ENCODE results near the gene FAM114A2.

DNA sequence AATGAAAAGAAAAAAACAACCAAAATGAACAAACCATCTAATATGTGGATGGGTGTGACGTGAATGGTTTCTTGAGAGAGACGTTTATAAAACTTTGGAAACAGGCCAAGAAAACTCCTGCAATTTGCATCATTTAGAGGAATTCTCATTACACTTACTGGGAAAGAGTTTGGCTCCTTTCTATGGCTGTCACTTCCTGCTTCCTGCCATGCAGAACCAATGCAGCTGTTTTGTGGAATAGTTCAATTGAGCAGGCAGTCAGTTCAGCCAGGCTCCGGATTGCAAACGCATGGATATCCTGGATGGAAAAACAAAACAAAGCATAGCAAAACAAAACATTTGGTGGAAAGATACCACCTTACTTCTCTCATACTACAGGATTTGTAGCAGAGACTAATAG is 36.6 kb downstream of the FAM114A2 start:
- TF ChIP-seq POLR2A (IDR thresholded peaks at IDR 0.05; ENCODE audit: borderline replicate concordance, extremely low read depth, insufficient read depth, insufficient read length) (no peak), RAD21 (IDR thresholded peaks at IDR 0.05; ENCODE audit: low read depth) (no peak), POLR2AphosphoS5 (IDR thresholded peaks at IDR 0.05; ENCODE audit: low read depth, low read length) (no peak), EGR1 (IDR thresholded peaks at IDR 0.05; ENCODE audit: low read depth) (no peak), EZH2 (IDR thresholded peaks at IDR 0.05) (no peak), ZNF274 (IDR thresholded peaks at IDR 0.05; ENCODE audit: low read depth, low read length) (no peak), CEBPB (IDR thresholded peaks at IDR 0.05; ENCODE audit: low read depth) (no peak), JUND (IDR thresholded peaks at IDR 0.05) (no peak), YY1 (IDR thresholded peaks at IDR 0.05; ENCODE audit: extremely low read depth, insufficient replicate concordance, low read depth, low read length) (no peak), SRF (IDR thresholded peaks at IDR 0.05; ENCODE audit: low read depth) (no peak)
- TF ChIP-seq, protein P1, sequence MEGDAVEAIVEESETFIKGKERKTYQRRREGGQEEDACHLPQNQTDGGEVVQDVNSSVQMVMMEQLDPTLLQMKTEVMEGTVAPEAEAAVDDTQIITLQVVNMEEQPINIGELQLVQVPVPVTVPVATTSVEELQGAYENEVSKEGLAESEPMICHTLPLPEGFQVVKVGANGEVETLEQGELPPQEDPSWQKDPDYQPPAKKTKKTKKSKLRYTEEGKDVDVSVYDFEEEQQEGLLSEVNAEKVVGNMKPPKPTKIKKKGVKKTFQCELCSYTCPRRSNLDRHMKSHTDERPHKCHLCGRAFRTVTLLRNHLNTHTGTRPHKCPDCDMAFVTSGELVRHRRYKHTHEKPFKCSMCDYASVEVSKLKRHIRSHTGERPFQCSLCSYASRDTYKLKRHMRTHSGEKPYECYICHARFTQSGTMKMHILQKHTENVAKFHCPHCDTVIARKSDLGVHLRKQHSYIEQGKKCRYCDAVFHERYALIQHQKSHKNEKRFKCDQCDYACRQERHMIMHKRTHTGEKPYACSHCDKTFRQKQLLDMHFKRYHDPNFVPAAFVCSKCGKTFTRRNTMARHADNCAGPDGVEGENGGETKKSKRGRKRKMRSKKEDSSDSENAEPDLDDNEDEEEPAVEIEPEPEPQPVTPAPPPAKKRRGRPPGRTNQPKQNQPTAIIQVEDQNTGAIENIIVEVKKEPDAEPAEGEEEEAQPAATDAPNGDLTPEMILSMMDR (IDR thresholded peaks at IDR 0.05 in 2 of 3, conservative IDR thresholded peaks at IDR 0.05 in 1 of 3; ENCODE audit: borderline replicate concordance in 1 of 3, insufficient read depth in 1 of 3, low read depth in 2 of 3, low read length in 2 of 3): no peak
- TF ChIP-seq, protein P2, sequence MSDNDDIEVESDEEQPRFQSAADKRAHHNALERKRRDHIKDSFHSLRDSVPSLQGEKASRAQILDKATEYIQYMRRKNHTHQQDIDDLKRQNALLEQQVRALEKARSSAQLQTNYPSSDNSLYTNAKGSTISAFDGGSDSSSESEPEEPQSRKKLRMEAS (IDR thresholded peaks at IDR 0.05): no peak
- TF ChIP-seq, protein P3, sequence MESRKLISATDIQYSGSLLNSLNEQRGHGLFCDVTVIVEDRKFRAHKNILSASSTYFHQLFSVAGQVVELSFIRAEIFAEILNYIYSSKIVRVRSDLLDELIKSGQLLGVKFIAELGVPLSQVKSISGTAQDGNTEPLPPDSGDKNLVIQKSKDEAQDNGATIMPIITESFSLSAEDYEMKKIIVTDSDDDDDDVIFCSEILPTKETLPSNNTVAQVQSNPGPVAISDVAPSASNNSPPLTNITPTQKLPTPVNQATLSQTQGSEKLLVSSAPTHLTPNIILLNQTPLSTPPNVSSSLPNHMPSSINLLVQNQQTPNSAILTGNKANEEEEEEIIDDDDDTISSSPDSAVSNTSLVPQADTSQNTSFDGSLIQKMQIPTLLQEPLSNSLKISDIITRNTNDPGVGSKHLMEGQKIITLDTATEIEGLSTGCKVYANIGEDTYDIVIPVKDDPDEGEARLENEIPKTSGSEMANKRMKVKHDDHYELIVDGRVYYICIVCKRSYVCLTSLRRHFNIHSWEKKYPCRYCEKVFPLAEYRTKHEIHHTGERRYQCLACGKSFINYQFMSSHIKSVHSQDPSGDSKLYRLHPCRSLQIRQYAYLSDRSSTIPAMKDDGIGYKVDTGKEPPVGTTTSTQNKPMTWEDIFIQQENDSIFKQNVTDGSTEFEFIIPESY (IDR thresholded peaks at IDR 0.05; ENCODE audit: extremely low read depth, insufficient replicate concordance, low read length): no peak
- TF ChIP-seq, protein P4, sequence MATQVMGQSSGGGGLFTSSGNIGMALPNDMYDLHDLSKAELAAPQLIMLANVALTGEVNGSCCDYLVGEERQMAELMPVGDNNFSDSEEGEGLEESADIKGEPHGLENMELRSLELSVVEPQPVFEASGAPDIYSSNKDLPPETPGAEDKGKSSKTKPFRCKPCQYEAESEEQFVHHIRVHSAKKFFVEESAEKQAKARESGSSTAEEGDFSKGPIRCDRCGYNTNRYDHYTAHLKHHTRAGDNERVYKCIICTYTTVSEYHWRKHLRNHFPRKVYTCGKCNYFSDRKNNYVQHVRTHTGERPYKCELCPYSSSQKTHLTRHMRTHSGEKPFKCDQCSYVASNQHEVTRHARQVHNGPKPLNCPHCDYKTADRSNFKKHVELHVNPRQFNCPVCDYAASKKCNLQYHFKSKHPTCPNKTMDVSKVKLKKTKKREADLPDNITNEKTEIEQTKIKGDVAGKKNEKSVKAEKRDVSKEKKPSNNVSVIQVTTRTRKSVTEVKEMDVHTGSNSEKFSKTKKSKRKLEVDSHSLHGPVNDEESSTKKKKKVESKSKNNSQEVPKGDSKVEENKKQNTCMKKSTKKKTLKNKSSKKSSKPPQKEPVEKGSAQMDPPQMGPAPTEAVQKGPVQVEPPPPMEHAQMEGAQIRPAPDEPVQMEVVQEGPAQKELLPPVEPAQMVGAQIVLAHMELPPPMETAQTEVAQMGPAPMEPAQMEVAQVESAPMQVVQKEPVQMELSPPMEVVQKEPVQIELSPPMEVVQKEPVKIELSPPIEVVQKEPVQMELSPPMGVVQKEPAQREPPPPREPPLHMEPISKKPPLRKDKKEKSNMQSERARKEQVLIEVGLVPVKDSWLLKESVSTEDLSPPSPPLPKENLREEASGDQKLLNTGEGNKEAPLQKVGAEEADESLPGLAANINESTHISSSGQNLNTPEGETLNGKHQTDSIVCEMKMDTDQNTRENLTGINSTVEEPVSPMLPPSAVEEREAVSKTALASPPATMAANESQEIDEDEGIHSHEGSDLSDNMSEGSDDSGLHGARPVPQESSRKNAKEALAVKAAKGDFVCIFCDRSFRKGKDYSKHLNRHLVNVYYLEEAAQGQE (IDR thresholded peaks at IDR 0.05; ENCODE audit: low read depth): no peak
